WTC11 (cell line): Measurements from ENCODE around the gene OLFM1.

Experiments used
- ATF2 ChIP-seq: sonication (generic); formaldehyde crosslinking; IDR thresholded peaks from 2 replicates; pipeline ENCODE4 v1.8.1; 2022; ENCODE audit warnings: low read depth, missing genetic modification reagents, borderline replicate concordance
- CTCF ChIP-seq: fragments of 200-600 bp; IDR thresholded peaks from 2 replicates; pipeline ENCODE4 v1.8.0; 2022; ENCODE audit warnings: antibody characterized with exemption
- JUN ChIP-seq: sonication (generic); formaldehyde crosslinking; IDR thresholded peaks from 2 replicates; pipeline ENCODE4 v1.8.0; 2023; ENCODE audit warnings: mild to moderate bottlenecking, missing genetic modification reagents
- KAT7 ChIP-seq: sonication (generic); formaldehyde crosslinking; IDR thresholded peaks from 2 replicates; pipeline ENCODE4 v1.8.1; 2023; ENCODE audit warnings: missing genetic modification reagents, mild to moderate bottlenecking, borderline replicate concordance
- NR2C2 ChIP-seq: sonication (generic); formaldehyde crosslinking; IDR thresholded peaks from 2 replicates; pipeline ENCODE4 v1.8.0; 2022; ENCODE audit warnings: mild to moderate bottlenecking, missing genetic modification reagents
- PRDM15 ChIP-seq: sonication (generic); formaldehyde crosslinking; IDR thresholded peaks from 2 replicates; pipeline ENCODE4 v1.8.0; 2022; ENCODE audit warnings: missing genetic modification reagents
- STAT6 ChIP-seq: sonication (generic); formaldehyde crosslinking; conservative IDR thresholded peaks from 2 replicates; pipeline ENCODE4 v1.8.1; 2023; ENCODE audit warnings: mild to moderate bottlenecking, low read depth, missing genetic modification reagents, moderate library complexity
- TEAD1 ChIP-seq: sonication (generic); formaldehyde crosslinking; IDR thresholded peaks from 2 replicates; pipeline ENCODE4 v1.8.0; 2022; ENCODE audit warnings: mild to moderate bottlenecking, missing genetic modification reagents
- USF2 ChIP-seq: sonication (generic); formaldehyde crosslinking; IDR thresholded peaks from 2 replicates; pipeline ENCODE4 v1.8.1; 2023; ENCODE audit warnings: mild to moderate bottlenecking, missing genetic modification reagents, moderate library complexity
- ZNF396 ChIP-seq: fragments of 250-450 bp; sonication (Bioruptor Pico); IDR thresholded peaks from 2 replicates; pipeline ENCODE4 v1.8.0; 2021; ENCODE audit warnings: mild to moderate bottlenecking, moderate library complexity, borderline replicate concordance
- ZNF512 ChIP-seq: sonication (generic); formaldehyde crosslinking; IDR thresholded peaks from 2 replicates; pipeline ENCODE4 v1.8.1; 2022; ENCODE audit warnings: missing genetic modification reagents, borderline replicate concordance
- ZNF671 ChIP-seq: fragments of 250-450 bp; sonication (Bioruptor Pico); IDR thresholded peaks from 2 replicates; pipeline ENCODE4 v1.8.0; 2021; ENCODE audit warnings: mild to moderate bottlenecking

GRCh38 chr9:135079676-135080075 lies 7.8 kb upstream of the OLFM1 start:
- TF ChIP-seq PRDM15 (CRISPR knock-in tag): no peak
- TF ChIP-seq TEAD1 (CRISPR knock-in tag): no peak
- TF ChIP-seq CTCF: no peak
- no peak for TF ChIP-seq KAT7 (CRISPR knock-in tag)
- TF ChIP-seq USF2: no peak
- TF ChIP-seq STAT6 (CRISPR knock-in tag): no peak
- no peak for TF ChIP-seq ATF2 (CRISPR knock-in tag)
- no peak for TF ChIP-seq ZNF396 (CRISPR knock-in tag)
- TF ChIP-seq JUN: no peak
- TF ChIP-seq ZNF512 (CRISPR knock-in tag): no peak
- no peak for TF ChIP-seq NR2C2 (CRISPR knock-in tag)
- TF ChIP-seq ZNF671 (CRISPR knock-in tag): no peak
